Psoas muscle (tissue), 8 donors: ENCODE results near the gene SLC45A3. TPM values are rescaled to one million over a fixed set of nuclear protein-coding genes. Genes with fewer than 3 reads are reported as not detected.
"Not testable (repeated sequence)": the region's sequence is repeated elsewhere in the genome, so short reads cannot be mapped to it uniquely, and the experiment has no call there.

Source experiments
- ATAC-seq, 4 donors: fragments of 200-7000 bp; cut with Tn5 transposase; one replicate each; pipeline ENCODE4 v1.9.1; 2020; ENCODE audit warnings: moderate library complexity in 3 of 4, mild to moderate bottlenecking in 2 of 4
- DNase-seq, 2 donors: peaks; one replicate each; pipeline ENCODE4 v3.0.0-alpha.2; 2020
- H3K27ac ChIP-seq: fragments of 200-600 bp; one replicate; pipeline ENCODE4 v1.8.0; 2022
- H3K27me3 ChIP-seq, 3 donors: fragments of 200-600 bp in 1 of 3; one replicate each; pipeline versions ENCODE4 v1.6.1 to v1.8.0; 2013 to 2022; ENCODE audit warnings: low read length in 2 of 3, mild to moderate bottlenecking in 2 of 3, moderate library complexity in 1 of 3; ENCODE audit not compliant: insufficient read depth in 3 of 3
- H3K36me3 ChIP-seq, 2 donors: fragments of 200-600 bp in 1 of 2; one replicate each; pipeline versions ENCODE4 v1.6.1 to v1.8.0; 2013 to 2022; ENCODE audit warnings: low read depth in 1 of 2, mild to moderate bottlenecking in 1 of 2, moderate library complexity in 1 of 2; ENCODE audit not compliant: insufficient read depth in 1 of 2
- H3K4me1 ChIP-seq: fragments of 200-600 bp; one replicate; pipeline ENCODE4 v1.8.0; 2022
- H3K4me3 ChIP-seq: fragments of 200-600 bp; one replicate; pipeline ENCODE4 v1.8.0; 2022; ENCODE audit warnings: mild to moderate bottlenecking
- H3K9me3 ChIP-seq: fragments of 200-600 bp; one replicate; pipeline ENCODE4 v1.8.0; 2022
- WGBS, 3 donors: extraction: QIAGEN DNeasy Blood & Tissue Kit; methylation state at CpG; one replicate each; pipeline versions ENCODE4 v1.1.6 to v1.1.7; 2013; 5-methylcytosine and 5-hydroxymethylcytosine counted together
- intact Hi-C, 2 donors: fragments of 100-400 bp; cut with DNase I; formaldehyde crosslinking; loops; one replicate each; pipeline versions ENCODE4 v1.11.0 to v1.14.2; 2022
- long read RNA-seq, 2 donors: library from polyadenylated mRNA; unstranded; transcript quantifications; one replicate each; pipeline ENCODE4 v2.0.0, GENCODE V29; 2021
- polyA plus RNA-seq, 3 donors: library from polyadenylated mRNA; stranded (reverse); fragments of 200-250 nt; gene quantifications; one replicate each; pipeline ENCODE4 v1.2.3, GENCODE V29; 2013
- total RNA-seq, 4 donors: library from RNA; stranded (reverse); fragmentation: NEBNext Ultra II Directional in 2 of 4; extraction: Animal tissue kit (Norgen Biotek cat#: 25700) in 2 of 4; gene quantifications; one replicate each; pipeline versions ENCODE4 v1.2.1 to v1.2.4, GENCODE V29; 2021 to 2023
- TF ChIP-seq, protein P1 (sequence below): fragments of 200-600 bp; IDR thresholded peaks from one replicate; pipeline ENCODE4 v1.8.0; 2022; ENCODE audit warnings: antibody characterized with exemption
- donor health status: healthy with polysubstance abuse.
- donor health status: DM: no; HTN: no; CAD: no; lungs with moderate emphysema.
- donor health status: Bipolar disorder and iron deficiency.
- donor health status: healthy.
- donor health status: DM: yes; HTN: yes; CAD: no.
- donor health status: DM: no; HTN: no; CAD: no.
- donor health status: DM: no; HTN: no; CAD: no.
- donor health status: DM: yes; HTN: yes; CAD: no.

SLC45A3 gene, protein sequence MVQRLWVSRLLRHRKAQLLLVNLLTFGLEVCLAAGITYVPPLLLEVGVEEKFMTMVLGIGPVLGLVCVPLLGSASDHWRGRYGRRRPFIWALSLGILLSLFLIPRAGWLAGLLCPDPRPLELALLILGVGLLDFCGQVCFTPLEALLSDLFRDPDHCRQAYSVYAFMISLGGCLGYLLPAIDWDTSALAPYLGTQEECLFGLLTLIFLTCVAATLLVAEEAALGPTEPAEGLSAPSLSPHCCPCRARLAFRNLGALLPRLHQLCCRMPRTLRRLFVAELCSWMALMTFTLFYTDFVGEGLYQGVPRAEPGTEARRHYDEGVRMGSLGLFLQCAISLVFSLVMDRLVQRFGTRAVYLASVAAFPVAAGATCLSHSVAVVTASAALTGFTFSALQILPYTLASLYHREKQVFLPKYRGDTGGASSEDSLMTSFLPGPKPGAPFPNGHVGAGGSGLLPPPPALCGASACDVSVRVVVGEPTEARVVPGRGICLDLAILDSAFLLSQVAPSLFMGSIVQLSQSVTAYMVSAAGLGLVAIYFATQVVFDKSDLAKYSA
- 1 to 10 TPM in 1 of 4 donors, under 1 TPM in 3; 0.32 to 2.7 (median 0.51) TPM for total RNA-seq
- under 1 TPM; 0.15 to 0.95 (median 0.16) TPM for polyA plus RNA-seq
- long read RNA-seq, donor 1, partial matches to known transcripts = 0 of 1 reads
- long read RNA-seq, donor 1, other reads (novel, unspliced or antisense) = 0 of 1 reads
- long read RNA-seq, donor 2, partial matches to known transcripts = 0 of 1 reads
- long read RNA-seq, donor 2, other reads (novel, unspliced or antisense) = 1 of 1 reads

DNA sequence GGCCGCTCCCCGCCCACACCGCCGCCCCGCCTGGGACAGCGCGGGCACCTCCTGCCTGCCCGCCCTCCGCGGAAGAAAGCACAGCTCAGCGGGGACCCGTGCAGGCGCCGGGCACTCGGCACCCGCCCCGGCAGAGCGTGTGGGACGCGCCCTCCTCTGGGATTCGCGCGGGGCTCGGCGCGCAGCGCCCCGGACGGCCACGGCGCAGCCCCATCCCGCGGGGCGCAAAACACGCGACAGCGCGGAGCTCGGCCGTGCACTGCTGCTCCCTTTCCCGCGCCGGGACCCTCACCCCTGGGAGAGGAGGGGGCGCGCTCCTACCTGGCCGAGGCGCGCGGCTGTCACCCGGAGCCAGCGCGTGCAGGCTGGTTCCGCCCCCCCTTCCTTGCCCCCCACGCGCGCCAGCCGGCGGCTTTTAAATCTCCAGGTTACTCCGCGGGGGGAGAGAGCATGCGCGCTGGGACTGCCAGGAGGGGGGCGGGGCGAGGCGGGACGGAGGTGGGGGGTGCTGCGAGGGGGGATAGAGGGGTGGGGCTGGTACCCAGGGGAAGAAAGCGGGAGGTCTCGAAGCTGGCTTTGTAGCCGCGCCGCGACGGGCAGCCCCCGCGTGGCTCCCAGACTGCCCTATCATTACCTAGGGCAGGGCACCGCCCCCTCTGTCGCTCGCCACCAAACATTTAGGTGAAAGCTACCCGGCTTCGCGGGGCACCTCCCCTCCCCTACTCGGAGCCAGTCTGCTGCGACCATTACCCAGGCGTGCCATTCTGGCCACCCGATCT lies at the start of gene SLC45A3:
TSS of gene SLC45A3 (minus strand) at position 437 of the 779 bp plus-strand sequence. CDS start 15,853 bp downstream, outside the sequence.
- intact Hi-C loops = no loop called here
- no peaks in the 10 kb centered on the region for H3K27me3 ChIP-seq
- no peaks in the 10 kb centered on the region for H3K9me3 ChIP-seq
- DNase-seq (peak; percentile 34 to 62), ATAC-seq (peak; percentile 62 to 64 (median 63))
- peak within 1 kb of the TSS; percentile 79 for H3K4me3 ChIP-seq
- no peaks in the 10 kb centered on the region for H3K36me3 ChIP-seq
- H3K27ac ChIP-seq = no peak within 1 kb of the TSS
- WGBS, 3 donors = 0 to 2% (median 1%) methylated on average over 41 to 86 of the region's 86 CpGs
- H3K4me1 ChIP-seq = peaks cover 4% of the 10 kb centered on the region
- TF ChIP-seq, protein P1, sequence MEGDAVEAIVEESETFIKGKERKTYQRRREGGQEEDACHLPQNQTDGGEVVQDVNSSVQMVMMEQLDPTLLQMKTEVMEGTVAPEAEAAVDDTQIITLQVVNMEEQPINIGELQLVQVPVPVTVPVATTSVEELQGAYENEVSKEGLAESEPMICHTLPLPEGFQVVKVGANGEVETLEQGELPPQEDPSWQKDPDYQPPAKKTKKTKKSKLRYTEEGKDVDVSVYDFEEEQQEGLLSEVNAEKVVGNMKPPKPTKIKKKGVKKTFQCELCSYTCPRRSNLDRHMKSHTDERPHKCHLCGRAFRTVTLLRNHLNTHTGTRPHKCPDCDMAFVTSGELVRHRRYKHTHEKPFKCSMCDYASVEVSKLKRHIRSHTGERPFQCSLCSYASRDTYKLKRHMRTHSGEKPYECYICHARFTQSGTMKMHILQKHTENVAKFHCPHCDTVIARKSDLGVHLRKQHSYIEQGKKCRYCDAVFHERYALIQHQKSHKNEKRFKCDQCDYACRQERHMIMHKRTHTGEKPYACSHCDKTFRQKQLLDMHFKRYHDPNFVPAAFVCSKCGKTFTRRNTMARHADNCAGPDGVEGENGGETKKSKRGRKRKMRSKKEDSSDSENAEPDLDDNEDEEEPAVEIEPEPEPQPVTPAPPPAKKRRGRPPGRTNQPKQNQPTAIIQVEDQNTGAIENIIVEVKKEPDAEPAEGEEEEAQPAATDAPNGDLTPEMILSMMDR = no peak

DNA sequence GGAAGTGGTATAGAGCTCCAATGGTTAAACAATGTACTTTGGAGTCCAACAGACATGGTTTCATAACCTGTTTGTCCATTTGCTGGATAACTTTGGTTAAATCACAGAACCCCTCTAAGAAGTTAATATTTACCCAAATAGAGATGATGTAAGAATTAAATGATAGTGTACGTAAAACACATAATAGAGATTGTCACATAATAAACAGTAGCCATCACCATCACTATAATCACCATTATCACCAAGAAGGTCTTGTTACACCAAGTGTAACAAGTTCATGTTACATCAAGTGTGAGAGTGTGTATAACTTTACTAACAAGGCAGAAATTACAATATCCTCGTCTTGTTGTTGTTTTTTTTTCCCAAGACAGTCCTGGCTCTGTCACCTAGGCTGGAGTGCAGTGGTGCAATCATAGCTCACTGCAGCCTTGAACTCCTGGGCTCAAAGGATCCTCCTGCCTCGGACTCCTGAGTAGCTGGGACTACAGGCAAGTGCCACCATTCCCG lies 46.4 kb upstream of the SLC45A3 start:
- ATAC-seq (no peak), DNase-seq (no peak)
- peaks cover 0 to 76% of the 10 kb centered on the region in 2 donors for H3K36me3 ChIP-seq
- H3K4me3 ChIP-seq = no peak overlapping the region
- intact Hi-C loops = no loop called here
- no peaks in the 10 kb centered on the region for H3K9me3 ChIP-seq
- TF ChIP-seq, protein P1 = no peak
- no peaks in the 10 kb centered on the region for H3K27me3 ChIP-seq
- H3K27ac ChIP-seq = no peak overlapping the region
- 77 to 82% (median 77%) methylated on average over 4 of the region's 4 CpGs for WGBS, 3 donors
- peaks cover 3% of the 10 kb centered on the region for H3K4me1 ChIP-seq

DNA sequence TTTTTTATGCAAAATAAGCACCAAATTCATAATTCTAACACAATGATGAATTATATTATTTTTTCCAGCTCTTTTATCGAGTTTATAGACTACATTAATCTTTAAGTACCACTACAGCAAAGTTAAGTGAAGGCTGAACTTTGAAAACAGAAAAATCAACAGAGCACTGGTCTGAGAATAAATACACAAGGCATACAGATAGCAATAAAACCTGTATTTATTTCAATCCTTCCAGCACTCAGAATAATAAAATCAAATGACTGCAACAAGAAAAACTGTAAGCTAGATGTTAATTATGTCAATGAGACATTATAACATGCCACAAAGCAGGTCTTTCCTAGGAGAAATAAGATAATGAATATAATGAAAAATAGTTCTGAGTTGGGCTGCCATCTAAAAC lies 45.2 kb upstream of the SLC45A3 start:
- no peak overlapping the region for H3K4me3 ChIP-seq
- TF ChIP-seq, protein P1 = no peak
- peaks cover 0 to 87% of the 10 kb centered on the region in 2 donors for H3K36me3 ChIP-seq
- peaks cover 3% of the 10 kb centered on the region for H3K4me1 ChIP-seq
- DNase-seq (no peak), ATAC-seq (no peak)
- WGBS, 3 donors = 95 to 98% (median 97%) methylated on average over 1 of the region's 1 CpG
- H3K9me3 ChIP-seq = no peaks in the 10 kb centered on the region
- no peaks in the 10 kb centered on the region for H3K27me3 ChIP-seq
- intact Hi-C loops = no loop called here
- no peak overlapping the region for H3K27ac ChIP-seq

DNA sequence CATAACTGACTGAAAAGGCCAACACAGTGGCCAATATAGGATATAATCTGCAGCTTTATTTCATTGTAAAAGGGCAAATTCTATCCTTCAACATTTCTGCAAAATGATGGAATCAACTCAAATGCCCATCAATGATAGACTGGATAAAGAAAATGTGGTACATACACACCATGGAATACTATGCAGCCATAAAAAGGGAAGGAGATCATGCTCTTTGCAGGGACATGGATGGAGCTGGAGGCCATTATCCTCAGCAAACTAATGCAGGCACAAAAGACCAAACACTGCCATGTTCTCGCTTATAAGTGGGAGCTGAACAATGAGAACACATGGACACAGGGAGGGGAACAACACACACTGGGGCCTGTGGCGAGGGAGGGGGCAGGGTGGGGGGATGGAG lies 40.4 kb upstream of the SLC45A3 start:
- H3K9me3 ChIP-seq, intact Hi-C loops, DNase-seq, H3K4me3 ChIP-seq, ATAC-seq, H3K27ac ChIP-seq, H3K4me1 ChIP-seq, H3K27me3 ChIP-seq: not testable (repeated sequence)
- peaks cover 8 to 99% of the 10 kb centered on the region in 2 donors for H3K36me3 ChIP-seq
- WGBS, 3 donors = 98 to 100% (median 99%) methylated on average over 2 of the region's 2 CpGs
